DMS79 treated with DMSO at 0.1 percent for 48 hours (cell line): ENCODE data around the gene MYCN.
"Not testable (repeated sequence)": the region's sequence is repeated elsewhere in the genome, so short reads cannot be mapped to it uniquely, and the experiment has no call there.

Source experiments
- DNase-seq: peaks from one replicate; lab custom pipeline; 2025; lab: John Stamatoyannopoulos, UW

The MYCN gene

GRCh38 chr2:15957881-15958713, 17.7 kb downstream of the MYCN start:
- no peak for DNase-seq

- DNase-seq: no peak
Observed at GRCh38 chr2:15959331-15960153, 19.2 kb downstream of the MYCN start.

GRCh38 chr2:15960154-15960520, 19.8 kb downstream of the MYCN start:
- not testable (repeated sequence) for DNase-seq

- not testable (repeated sequence) for DNase-seq
Observed at GRCh38 chr2:15963109-15963976, 23.0 kb downstream of the MYCN start.

GRCh38 chr2:15963977-15964670, 23.8 kb downstream of the MYCN start:
- no peak for DNase-seq

- DNase-seq: no peak
Observed at GRCh38 chr2:15964936-15965563, 24.7 kb downstream of the MYCN start.

- no peak for DNase-seq
Observed at GRCh38 chr2:15965564-15966019, 25.2 kb downstream of the MYCN start.

- DNase-seq: no peak
Observed at GRCh38 chr2:15967415-15968279, 27.3 kb downstream of the MYCN start.

GRCh38 chr2:15968280-15969178, 28.2 kb downstream of the MYCN start:
- DNase-seq: no peak

- DNase-seq: no peak
Observed at GRCh38 chr2:15969214-15969613, 28.9 kb downstream of the MYCN start.

- no peak for DNase-seq
Observed at GRCh38 chr2:15970701-15971100, 30.4 kb downstream of the MYCN start.

GRCh38 chr2:15971351-15971750, 31.0 kb downstream of the MYCN start:
- DNase-seq: no peak

- no peak for DNase-seq
Observed at GRCh38 chr2:15971831-15972522, 31.6 kb downstream of the MYCN start.

GRCh38 chr2:15973481-15974401, 33.4 kb downstream of the MYCN start:
- no peak for DNase-seq

- DNase-seq: no peak
Observed at GRCh38 chr2:15974565-15975260, 34.4 kb downstream of the MYCN start.

GRCh38 chr2:15975261-15975600, 34.9 kb downstream of the MYCN start:
- no peak for DNase-seq

- DNase-seq: no peak
Observed at GRCh38 chr2:15975676-15976075, 35.3 kb downstream of the MYCN start.
